B cell (primary cell): ENCODE measurements around the gene KCNJ6. TPM values are rescaled to one million over a fixed set of nuclear protein-coding genes. Genes with fewer than 3 reads are reported as not detected.

ENCODE experiments used
- ATAC-seq: fragments of 200-7000 bp; cut with Tn5 transposase; one replicate; pipeline ENCODE4 v1.10.0; 2021; ENCODE audit warnings: low read depth, mild to moderate bottlenecking, moderate number of reproducible peaks, moderate library complexity
- CTCF ChIA-PET: fragments of 350-600 bp; sonication (Branson Sonifier 250); formaldehyde crosslinking; loops from one replicate; lab custom pipeline; 2021; ENCODE audit warnings: antibody characterized with exemption, inconsistent platforms; lab: Charles Lee
- POLR2A ChIA-PET: fragments of 350-600 bp; sonication (Branson Sonifier 250); formaldehyde crosslinking; loops from one replicate; lab custom pipeline; 2021; ENCODE audit warnings: antibody characterized with exemption; lab: Charles Lee
- DNase-seq: peaks from one replicate; pipeline ENCODE4 v3.0.0; 2013
- H2AFZ ChIP-seq: 2 replicates; pipeline ENCODE4 v1.6.1; 2012; ENCODE audit warnings: mild to moderate bottlenecking, low read depth, low read length; ENCODE audit not compliant: insufficient read depth, poor library complexity, severe bottlenecking
- H3K27ac ChIP-seq, 2 donors: 1 replicate in 1 of 2; 2 replicates in 1 of 2; pipeline ENCODE4 v1.5.1; 2012 to 2013; ENCODE audit warnings: low read length in 2 of 2, mild to moderate bottlenecking in 2 of 2, moderate library complexity in 1 of 2
- H3K27me3 ChIP-seq, 4 experiments: fragments of 200-600 bp in 1 of 4; sonication (generic) in 1 of 4; replicated peaks in 1 of 4; 1 replicate in 2 of 4; 2 replicates in 2 of 4; pipeline versions ENCODE4 v1.6.1 to v1.7.0; 2013 to 2016; ENCODE audit warnings: low read length in 3 of 4, mild to moderate bottlenecking in 2 of 4, mixed read lengths in 1 of 4, moderate library complexity in 1 of 4; ENCODE audit not compliant: insufficient read depth in 4 of 4, control insufficient read depth in 3 of 4; ENCODE audit errors: control extremely low read depth in 1 of 4
- H3K36me3 ChIP-seq, 2 experiments: replicated peaks in 1 of 2; 1 replicate in 1 of 2; 2 replicates in 1 of 2; pipeline versions ENCODE4 v1.6.1 to v1.7.1; 2013; ENCODE audit warnings: low read length in 1 of 2; ENCODE audit not compliant: insufficient read depth in 2 of 2, control insufficient read depth in 1 of 2; ENCODE audit errors: control extremely low read depth in 1 of 2, extremely low read depth in 1 of 2
- H3K4me1 ChIP-seq, 2 donors: fragments of 200-600 bp in 1 of 2; sonication (generic) in 1 of 2; 1 replicate in 1 of 2; 2 replicates in 1 of 2; pipeline versions ENCODE4 v1.5.1 to v1.6.1; 2013 to 2017; ENCODE audit warnings: low read length in 2 of 2; ENCODE audit not compliant: control insufficient read depth in 2 of 2, insufficient read depth in 2 of 2
- H3K4me2 ChIP-seq: replicated peaks from 2 replicates; pipeline ENCODE3; 2012; ENCODE audit warnings: mild to moderate bottlenecking, low read depth, low read length; ENCODE audit not compliant: poor library complexity, severe bottlenecking
- H3K4me3 ChIP-seq, 5 experiments: fragments of 200-600 bp in 1 of 5; sonication (generic) in 1 of 5; 1 replicate in 3 of 5; 2 replicates in 2 of 5; pipeline versions ENCODE4 v1.5.1 to v1.7.0; 2011 to 2016; ENCODE audit warnings: low read length in 4 of 5, mild to moderate bottlenecking in 4 of 5, low read depth in 2 of 5, control low read depth in 1 of 5, moderate library complexity in 1 of 5; ENCODE audit not compliant: insufficient read depth in 1 of 5; ENCODE audit errors: control extremely low read depth in 1 of 5, extremely low read depth in 1 of 5
- H3K79me2 ChIP-seq: fragments of 200-600 bp; sonication (generic); one replicate; pipeline ENCODE4 v1.6.0; 2016; ENCODE audit warnings: low read length; ENCODE audit not compliant: control insufficient read depth, insufficient read depth
- H3K9ac ChIP-seq: fragments of 200-600 bp; sonication (generic); 2 replicates; pipeline ENCODE4 v1.6.1; 2017; ENCODE audit warnings: mild to moderate bottlenecking, low read length, moderate library complexity
- H3K9me3 ChIP-seq, 3 donors: one replicate each; pipeline versions ENCODE4 v1.6.1 to v1.7.1; 2013; ENCODE audit warnings: low read length in 2 of 3; ENCODE audit not compliant: control insufficient read depth in 2 of 3, insufficient read depth in 1 of 3; ENCODE audit errors: control extremely low read depth in 1 of 3
- H4K20me1 ChIP-seq: 2 replicates; pipeline ENCODE4 v1.6.0; 2012; ENCODE audit warnings: mild to moderate bottlenecking, low read length; ENCODE audit not compliant: insufficient read depth, control insufficient read depth, poor library complexity, severe bottlenecking
- H3K27ac Mint-ChIP-seq: one replicate; pipeline ENCODE4 v1.8.0; 2021; ENCODE audit warnings: mixed read lengths
- H3K27me3 Mint-ChIP-seq: one replicate; pipeline ENCODE4 v1.8.0; 2021; ENCODE audit warnings: mixed read lengths
- H3K4me1 Mint-ChIP-seq: one replicate; pipeline ENCODE4 v1.8.0; 2021; ENCODE audit warnings: mixed read lengths
- H3K4me3 Mint-ChIP-seq: one replicate; pipeline ENCODE4 v1.8.0; 2021; ENCODE audit warnings: mixed read lengths
- H3K9me3 Mint-ChIP-seq: one replicate; pipeline ENCODE4 v1.8.0; 2022; ENCODE audit warnings: mixed read lengths; ENCODE audit not compliant: insufficient read depth
- CTCF ChIP-seq: fragments of 200-600 bp; IDR thresholded peaks from one replicate; pipeline ENCODE4 v1.8.0; 2022; ENCODE audit warnings: antibody characterized with exemption, mild to moderate bottlenecking
- EZH2 ChIP-seq: IDR thresholded peaks from 2 replicates; pipeline ENCODE4 v1.6.1; 2012; ENCODE audit warnings: borderline replicate concordance, low read depth, mild to moderate bottlenecking, moderate library complexity, low read length; ENCODE audit not compliant: insufficient read depth, poor library complexity, severe bottlenecking
- WGBS: methylation state at CpG from one replicate; pipeline ENCODE4 v1.1.5; 2013; ENCODE audit warnings: missing lambda C conversion rate; ENCODE audit not compliant: insufficient coverage; 5-methylcytosine and 5-hydroxymethylcytosine counted together
- intact Hi-C: fragments of 100-400 bp; cut with micrococcal nuclease; formaldehyde crosslinking; loops from one replicate; pipeline ENCODE4 v1.10.0; 2022
- polyA plus RNA-seq: library from polyadenylated mRNA; depleted of rRNA; stranded (reverse); fragments of >200 nt; gene quantifications from 2 replicates; pipeline ENCODE4 v1.2.3, GENCODE V29; 2012
- total RNA-seq, 2 donors: library from RNA; stranded (reverse); fragments of 120-200 nt in 1 of 2; gene quantifications; 1 replicate in 1 of 2; 2 replicates in 1 of 2; pipeline versions ENCODE4 v1.2.3 to v1.2.4, GENCODE V29; 2013 to 2022

The KCNJ6 gene
- total and polyA plus RNA-seq, 2 donors (not counting 1 experiment from before 2014, with no cell fraction given), result not detected

- no peaks in the 10 kb centered on the region for H3K4me1 ChIP-seq
- Mint-ChIP-seq H3K4me3 (no peak overlapping the region), H3K27ac (no peak overlapping the region), H3K9me3 (peaks cover 9% of the 10 kb centered on the region), H3K27me3 (peaks cover 33% of the 10 kb centered on the region), H3K4me1 (no peaks in the 10 kb centered on the region)
- H3K4me2 ChIP-seq, result no peak overlapping the region
- H3K9me3 ChIP-seq, result peaks cover 0 to 16% (median 9%) of the 10 kb centered on the region in 3 donors
- ATAC-seq, result no peak
- no peak for DNase-seq
- no peak overlapping the region for H3K4me3 ChIP-seq
- CTCF ChIA-PET, result no interaction called here
- no peaks in the 10 kb centered on the region for H3K36me3 ChIP-seq
- no peak overlapping the region for H3K9ac ChIP-seq
- H3K79me2 ChIP-seq, result no peaks in the 10 kb centered on the region
- intact Hi-C loops, result no loop called here
- no peaks in the 10 kb centered on the region for H4K20me1 ChIP-seq
- H3K27me3 ChIP-seq, result no peaks in the 10 kb centered on the region
- TF ChIP-seq EZH2 (no peak), CTCF (no peak)
- H3K27ac ChIP-seq, result no peak overlapping the region
- POLR2A ChIA-PET, result no interaction called here
- 96% methylated on average over 9 of the region's 11 CpGs for WGBS
- H2AFZ ChIP-seq, result no peak overlapping the region
Observed at GRCh38 chr21:37575580-37575979, 340.7 kb downstream of the KCNJ6 start.

GRCh38 chr21:37574751-37575150, 341.5 kb downstream of the KCNJ6 start:
- no peak overlapping the region for H3K27ac ChIP-seq
- CTCF ChIA-PET, result no interaction called here
- H3K4me2 ChIP-seq, result no peak overlapping the region
- H3K4me1 ChIP-seq, result no peaks in the 10 kb centered on the region
- TF ChIP-seq CTCF, result no peak
- no peak for TF ChIP-seq EZH2
- peaks cover 32% of the 10 kb centered on the region for H3K27me3 Mint-ChIP-seq
- no peaks in the 10 kb centered on the region for H3K36me3 ChIP-seq
- DNase-seq (no peak), ATAC-seq (no peak)
- H3K27me3 ChIP-seq, result no peaks in the 10 kb centered on the region
- H3K27ac Mint-ChIP-seq, result no peak overlapping the region
- peaks cover 0 to 16% (median 9%) of the 10 kb centered on the region in 3 donors for H3K9me3 ChIP-seq
- peaks cover 9% of the 10 kb centered on the region for H3K9me3 Mint-ChIP-seq
- intact Hi-C loops, result no loop called here
- H2AFZ ChIP-seq, result no peak overlapping the region
- no peaks in the 10 kb centered on the region for H3K4me1 Mint-ChIP-seq
- H3K4me3 ChIP-seq, result no peak overlapping the region
- H4K20me1 ChIP-seq, result no peaks in the 10 kb centered on the region
- H3K79me2 ChIP-seq, result no peaks in the 10 kb centered on the region
- POLR2A ChIA-PET, result no interaction called here
- 96% methylated on average over 6 of the region's 7 CpGs for WGBS
- no peak overlapping the region for H3K4me3 Mint-ChIP-seq
- H3K9ac ChIP-seq, result no peak overlapping the region
